Activated CD4-positive, CD25-positive, alpha-beta regulatory T cell (primary cell): ENCODE measurements around the gene DLL4.
A peak's percentile ranks its signal among the peaks of the same experiment; 100 is the strongest.

ENCODE experiments used
- DNase-seq, 4 experiments: peaks; one replicate each; lab custom pipeline; 2025; lab: John Stamatoyannopoulos, UW

Gene DLL4

GRCh38 chr15:40926659-40927494, 2.3 kb upstream of the DLL4 start:
- DNase-seq, result no peak

GRCh38 chr15:40927495-40927872, 1.7 kb upstream of the DLL4 start:
- no peak for DNase-seq

- DNase-seq, result no peak
These were observed 1.0 kb upstream of the DLL4 start for GRCh38 chr15:40927873-40928806.

- DNase-seq, result no peak
These were observed 705 bp downstream of the DLL4 start for GRCh38 chr15:40929660-40930429.

- DNase-seq, result peak in 2 of 4 experiments; percentile 19 to 24
These were observed 1.5 kb downstream of the DLL4 start for GRCh38 chr15:40930430-40931299.

- DNase-seq, result no peak
These were observed 2.4 kb downstream of the DLL4 start for GRCh38 chr15:40931300-40932142.

- no peak for DNase-seq
These were observed 3.0 kb downstream of the DLL4 start for GRCh38 chr15:40932156-40932555.

- DNase-seq, result no peak
These were observed 3.7 kb downstream of the DLL4 start for GRCh38 chr15:40932649-40933516.

- no peak for DNase-seq
These were observed 4.4 kb downstream of the DLL4 start for GRCh38 chr15:40933517-40933902.

- no peak for DNase-seq
These were observed 5.3 kb downstream of the DLL4 start for GRCh38 chr15:40934457-40934856.

GRCh38 chr15:40936234-40936708, 7.1 kb downstream of the DLL4 start:
- DNase-seq, result no peak

GRCh38 chr15:40936709-40937666, 7.8 kb downstream of the DLL4 start:
- no peak for DNase-seq

- DNase-seq, result no peak
These were observed 8.8 kb downstream of the DLL4 start for GRCh38 chr15:40937762-40938535.

GRCh38 chr15:40938536-40938870, 9.4 kb downstream of the DLL4 start:
- DNase-seq, result no peak

- DNase-seq, result no peak
These were observed 11.2 kb downstream of the DLL4 start for GRCh38 chr15:40940296-40940801.

GRCh38 chr15:40941068-40941527, 12.0 kb downstream of the DLL4 start:
- DNase-seq, result no peak
